K562 (cell line): ENCODE data around the gene AIG1. TPM values are rescaled to one million over a fixed set of nuclear protein-coding genes. Genes with fewer than 3 reads are reported as not detected.

Source experiments
- ATAC-seq: fragments of 200-7000 bp; cut with Tn5 transposase; 3 replicates; pipeline ENCODE4 v1.9.1; 2020; ENCODE audit warnings: moderate library complexity
- BruUV-seq: library from RNA; stranded (reverse); fragments of 400-500 nt; replicated peaks from 2 replicates; lab custom pipeline; 2021; lab: Mats Ljungman, UMichigan
- CTCF ChIA-PET: fragments of 300-600 bp; formaldehyde crosslinking; extraction: SDS; loops from one replicate; lab custom pipeline; 2021; ENCODE audit warnings: low intra/inter-chr PET ratio; lab: Yijun Ruan, JAX
- POLR2A ChIA-PET: fragments of 300-600, 350-650 bp; sonication (Branson Sonifier 250); formaldehyde crosslinking; extraction: SDS; loops from one replicate; lab custom pipeline; 2021; ENCODE audit warnings: antibody characterized with exemption, inconsistent platforms; lab: Yijun Ruan, JAX
- DNase-seq, 4 experiments: peaks; one replicate each; pipeline versions ENCODE4 v3.0.0 to v3.0.0-alpha.2; 2011 to 2018; ENCODE audit warnings: low spot score in 3 of 4, mixed read lengths in 3 of 4; ENCODE audit errors: extremely low read depth in 1 of 4
- FAIRE-seq: peaks from 2 replicates; lab custom pipeline; 2011; peaks lifted over from hg19 to GRCh38; lab: Jason Lieb, UNC
- H2AFZ ChIP-seq: 2 replicates; pipeline ENCODE4 v1.6.0; 2011; ENCODE audit warnings: low read depth, low read length, control low read depth, inconsistent platforms
- H3K27ac ChIP-seq: fragments of 200-600 bp; 3 replicates; pipeline ENCODE4 v1.8.0; 2011; ENCODE audit warnings: low read depth, mild to moderate bottlenecking, control low read depth, inconsistent platforms, low read length, moderate library complexity, mixed read lengths; ENCODE audit errors: extremely low read depth
- H3K27me3 ChIP-seq, 2 experiments: fragments of 300-600 bp in 1 of 2; 2 replicates in 1 of 2; 3 replicates in 1 of 2; pipeline versions ENCODE4 v1.6.0 to v1.8.0; 2011; ENCODE audit warnings: inconsistent platforms in 2 of 2, low read length in 2 of 2, mild to moderate bottlenecking in 1 of 2, mixed read lengths in 1 of 2, moderate library complexity in 1 of 2; ENCODE audit not compliant: control insufficient read depth in 2 of 2, insufficient read depth in 2 of 2
- H3K36me3 ChIP-seq: fragments of 300-600 bp; 3 replicates; pipeline ENCODE4 v1.8.0; 2011; ENCODE audit warnings: mild to moderate bottlenecking, low read length, inconsistent platforms; ENCODE audit not compliant: control insufficient read depth, insufficient read depth
- H3K4me1 ChIP-seq, 2 experiments: fragments of 200-600 bp in 1 of 2; replicated peaks in 1 of 2; 2 replicates in 1 of 2; 3 replicates in 1 of 2; pipeline versions ENCODE4 v1.5.1 to v1.8.0; 2011; ENCODE audit warnings: inconsistent platforms in 2 of 2, low read length in 2 of 2, mild to moderate bottlenecking in 1 of 2, mixed read lengths in 1 of 2, moderate library complexity in 1 of 2; ENCODE audit not compliant: control insufficient read depth in 2 of 2, insufficient read depth in 2 of 2
- H3K4me2 ChIP-seq: 2 replicates; pipeline ENCODE4 v1.6.1; 2011; ENCODE audit warnings: low read length, control low read depth, inconsistent platforms, mixed read lengths; ENCODE audit not compliant: insufficient read depth
- H3K4me3 ChIP-seq: fragments of 200-600 bp; sonication (generic), shearing (Covaris generic); 2 replicates; pipeline ENCODE4 v1.5.1; 2016; ENCODE audit warnings: control low read depth, inconsistent platforms
- H3K79me2 ChIP-seq: fragments of 200-600 bp; 3 replicates; pipeline ENCODE4 v1.8.0; 2011; ENCODE audit warnings: low read length, inconsistent platforms; ENCODE audit not compliant: control insufficient read depth, insufficient read depth
- H3K9ac ChIP-seq, 2 experiments: 2 replicates each; pipeline versions ENCODE4 v1.6.0 to v1.6.1; 2011; ENCODE audit warnings: low read depth in 2 of 2, low read length in 2 of 2, control low read depth in 1 of 2, inconsistent platforms in 1 of 2, mild to moderate bottlenecking in 1 of 2, mixed read lengths in 1 of 2; ENCODE audit not compliant: insufficient read depth in 1 of 2
- H3K9me1 ChIP-seq: one replicate; pipeline ENCODE4 v1.6.0; 2011; ENCODE audit warnings: inconsistent platforms, mild to moderate bottlenecking, low read length, moderate library complexity; ENCODE audit not compliant: control insufficient read depth, insufficient read depth
- H3K9me3 ChIP-seq: replicated peaks from 2 replicates; pipeline ENCODE4 v1.5.1; 2011; ENCODE audit warnings: low read depth, low read length, inconsistent platforms; ENCODE audit not compliant: control insufficient read depth, insufficient read depth
- H4K20me1 ChIP-seq: replicated peaks from 2 replicates; pipeline ENCODE4 v1.6.1; 2011; ENCODE audit warnings: low read length, inconsistent platforms, mixed read lengths; ENCODE audit not compliant: control insufficient read depth, insufficient read depth
- CBX1 ChIP-seq: sonication (generic); IDR thresholded peaks from 2 replicates; pipeline ENCODE4 v1.6.1; 2016; ENCODE audit warnings: antibody characterized with exemption, low read depth, mild to moderate bottlenecking
- CTBP1 ChIP-seq: fragments of 450-650 bp; IDR thresholded peaks from 2 replicates; pipeline ENCODE4 v1.6.1; 2016; ENCODE audit warnings: borderline replicate concordance
- HDAC2 ChIP-seq: fragments of 450-650 bp; IDR thresholded peaks from 2 replicates; pipeline ENCODE4 v1.6.1; 2016; ENCODE audit warnings: mild to moderate bottlenecking
- RBM14 ChIP-seq: fragments of 200-400 bp; formaldehyde crosslinking; IDR thresholded peaks from 2 replicates; pipeline ENCODE4 v1.6.1; 2018; ENCODE audit warnings: low read depth, mild to moderate bottlenecking, low read length, moderate library complexity, borderline replicate concordance; ENCODE audit not compliant: insufficient read depth
- RUNX1 ChIP-seq: sonication (generic); IDR thresholded peaks from 2 replicates; pipeline ENCODE4 v1.6.1; 2016; ENCODE audit warnings: antibody characterized with exemption, low read depth
- SNRNP70 ChIP-seq: fragments of 200-400 bp; formaldehyde crosslinking; optimal IDR thresholded peaks from 2 replicates; pipeline ENCODE3; 2017; ENCODE audit warnings: low read depth, low read length
- TBP ChIP-seq: optimal IDR thresholded peaks from 2 replicates; pipeline ENCODE3; 2011; ENCODE audit warnings: low read depth, low read length, improper control_type of control experiment
- ZNF511 ChIP-seq: sonication (generic); formaldehyde crosslinking; IDR thresholded peaks from 2 replicates; pipeline ENCODE4 v1.8.0; 2022; ENCODE audit warnings: mild to moderate bottlenecking, missing genetic modification reagents
- ZNF830 ChIP-seq: fragments of 250-450 bp; sonication (Bioruptor Pico); IDR thresholded peaks from 2 replicates; pipeline ENCODE4 v1.5.0; 2021; ENCODE audit warnings: mild to moderate bottlenecking
- WGBS: fragments of 100-300 bp; shearing (Covaris generic); methylation state at CpG from one replicate; pipeline ENCODE4 v1.1.6; 2016; ENCODE audit warnings: low coverage, mixed read lengths; ENCODE audit not compliant: insufficient coverage; ENCODE audit errors: missing lambda C conversion rate; 5-methylcytosine and 5-hydroxymethylcytosine counted together
- in situ Hi-C: fragments of 300-500 bp; cut with MboI; formaldehyde crosslinking; loops from 4 replicates; pipeline ENCODE4 v1.15.0; 2018; ENCODE audit warnings: inconsistent platforms, mixed read lengths
- intact Hi-C: fragments of 100-400 bp; cut with micrococcal nuclease; formaldehyde crosslinking; loops from 2 replicates; pipeline ENCODE4 v1.14.2; 2022
- polyA plus RNA-seq, 8 experiments: library from polyadenylated mRNA; depleted of rRNA in 4 of 8; stranded (reverse) in 5 of 8; unstranded in 3 of 8; fragments of >200 nt; fragmentation: Nextera tagmentation in 2 of 8; fragmentation: Illumina TruSeq in 1 of 8; extraction: Ambion mirVana in 2 of 8; extraction: Trizol in 1 of 8; gene quantifications; 2 replicates each; pipeline versions ENCODE4 v1.2.1 to v1.2.3, GENCODE V29; 2011 to 2014; ENCODE audit warnings: inconsistent platforms in 1 of 8, missing spikeins in 1 of 8
- total RNA-seq, 7 experiments: library from RNA; depleted of rRNA in 6 of 7; stranded (reverse); fragments of >200 nt in 6 of 7; fragmentation: Illumina TruSeq in 2 of 7; extraction: Trizol in 2 of 7; gene quantifications; 2 replicates each; pipeline versions ENCODE4 v1.2.1 to v1.2.3, GENCODE V29; 2011 to 2021; ENCODE audit warnings: low replicate concordance in 1 of 7

The AIG1 gene
- total and polyA plus RNA-seq, 9 of the 15 experiments (the other 6 are each of a cell fraction or from before 2014, with no cell fraction given): 74.8 to 333 (median 127) TPM

GRCh38 chr6:143290206-143290605 is 229.5 kb downstream of the AIG1 start:
- no peak for FAIRE-seq
- H3K9me1 ChIP-seq: no peaks in the 10 kb centered on the region
- H3K27me3 ChIP-seq: no peaks in the 10 kb centered on the region
- no peak for ATAC-seq
- H4K20me1 ChIP-seq: no peaks in the 10 kb centered on the region
- intact Hi-C loops (no loop called here), in situ Hi-C loops (loop anchor here (25.0 kb wide), 1 partner anchor 603 kb away; no protein-coding TSS in a partner anchor)
- H3K79me2 ChIP-seq: no peaks in the 10 kb centered on the region
- no peak overlapping the region for H3K9ac ChIP-seq
- no peak overlapping the region for H3K4me3 ChIP-seq
- DNase-seq: no peak
- H3K9me3 ChIP-seq: no peaks in the 10 kb centered on the region
- CTCF ChIA-PET: no interaction called here
- no peak overlapping the region for H3K27ac ChIP-seq
- no TSS peak for BruUV-seq
- peaks cover 18% of the 10 kb centered on the region; the same call in 1 of the 3 replicates for H3K36me3 ChIP-seq
- POLR2A ChIA-PET: no interaction called here
- WGBS: 80% methylated on average over 7 of the region's 7 CpGs
- H3K4me1 ChIP-seq: no peaks in the 10 kb centered on the region
- H3K4me2 ChIP-seq: no peak overlapping the region
- H2AFZ ChIP-seq: no peak overlapping the region
- TF ChIP-seq RUNX1: no peak
- no peak for TF ChIP-seq HDAC2
- TF ChIP-seq CTBP1: no peak
- TF ChIP-seq TBP: no peak
- TF ChIP-seq ZNF830: no peak
- TF ChIP-seq, all 486 proteins: peak for 0

GRCh38 chr6:143293523-143293922 is 232.8 kb downstream of the AIG1 start:
- POLR2A ChIA-PET: interaction anchor here (0.9 kb wide), 1 partner anchor 8 kb away, joined by 3 read pairs; no protein-coding TSS in a partner anchor
- no peak for FAIRE-seq
- H4K20me1 ChIP-seq: no peaks in the 10 kb centered on the region
- H3K4me2 ChIP-seq: no peak overlapping the region
- in situ Hi-C loops (loop anchor here (25.0 kb wide), 1 partner anchor 606 kb away; no protein-coding TSS in a partner anchor), intact Hi-C loops (no loop called here)
- no peak overlapping the region for H3K27ac ChIP-seq
- CTCF ChIA-PET: no interaction called here
- peaks cover 15% of the 10 kb centered on the region; the same call in 1 of the 3 replicates for H3K36me3 ChIP-seq
- H2AFZ ChIP-seq: no peak overlapping the region
- no TSS peak for BruUV-seq
- no peak overlapping the region for H3K4me3 ChIP-seq
- no peak overlapping the region for H3K9ac ChIP-seq
- no peaks in the 10 kb centered on the region for H3K9me1 ChIP-seq
- no peak for DNase-seq
- H3K79me2 ChIP-seq: no peaks in the 10 kb centered on the region
- no peaks in the 10 kb centered on the region for H3K4me1 ChIP-seq
- H3K27me3 ChIP-seq: no peaks in the 10 kb centered on the region; a peak in 1 of 5 replicates
- no peaks in the 10 kb centered on the region for H3K9me3 ChIP-seq
- no peak for ATAC-seq
- TF ChIP-seq SNRNP70 (no peak), RBM14 (no peak), CBX1 (no peak), ZNF511 (no peak)
